Psoas muscle (tissue), 8 donors: ENCODE results near the gene ESPL1. TPM values are rescaled to one million over a fixed set of nuclear protein-coding genes. Genes with fewer than 3 reads are reported as not detected.

Experiments used
- ATAC-seq, 4 donors: fragments of 200-7000 bp; cut with Tn5 transposase; one replicate each; pipeline ENCODE4 v1.9.1; 2020; ENCODE audit warnings: moderate library complexity in 3 of 4, mild to moderate bottlenecking in 2 of 4
- DNase-seq, 2 donors: peaks; one replicate each; pipeline ENCODE4 v3.0.0-alpha.2; 2020
- H3K27ac ChIP-seq: fragments of 200-600 bp; one replicate; pipeline ENCODE4 v1.8.0; 2022
- H3K27me3 ChIP-seq, 3 donors: fragments of 200-600 bp in 1 of 3; one replicate each; pipeline versions ENCODE4 v1.6.1 to v1.8.0; 2013 to 2022; ENCODE audit warnings: low read length in 2 of 3, mild to moderate bottlenecking in 2 of 3, moderate library complexity in 1 of 3; ENCODE audit not compliant: insufficient read depth in 3 of 3
- H3K36me3 ChIP-seq, 2 donors: fragments of 200-600 bp in 1 of 2; one replicate each; pipeline versions ENCODE4 v1.6.1 to v1.8.0; 2013 to 2022; ENCODE audit warnings: low read depth in 1 of 2, mild to moderate bottlenecking in 1 of 2, moderate library complexity in 1 of 2; ENCODE audit not compliant: insufficient read depth in 1 of 2
- H3K4me1 ChIP-seq: fragments of 200-600 bp; one replicate; pipeline ENCODE4 v1.8.0; 2022
- H3K4me3 ChIP-seq: fragments of 200-600 bp; one replicate; pipeline ENCODE4 v1.8.0; 2022; ENCODE audit warnings: mild to moderate bottlenecking
- H3K9me3 ChIP-seq: fragments of 200-600 bp; one replicate; pipeline ENCODE4 v1.8.0; 2022
- CTCF ChIP-seq: fragments of 200-600 bp; IDR thresholded peaks from one replicate; pipeline ENCODE4 v1.8.0; 2022; ENCODE audit warnings: antibody characterized with exemption
- WGBS, 3 donors: extraction: QIAGEN DNeasy Blood & Tissue Kit; methylation state at CpG; one replicate each; pipeline versions ENCODE4 v1.1.6 to v1.1.7; 2013; 5-methylcytosine and 5-hydroxymethylcytosine counted together
- intact Hi-C, 2 donors: fragments of 100-400 bp; cut with DNase I; formaldehyde crosslinking; loops; one replicate each; pipeline versions ENCODE4 v1.11.0 to v1.14.2; 2022
- polyA plus RNA-seq, 3 donors: library from polyadenylated mRNA; stranded (reverse); fragments of 200-250 nt; gene quantifications; one replicate each; pipeline ENCODE4 v1.2.3, GENCODE V29; 2013
- total RNA-seq, 4 donors: library from RNA; stranded (reverse); fragmentation: NEBNext Ultra II Directional in 2 of 4; extraction: Animal tissue kit (Norgen Biotek cat#: 25700) in 2 of 4; gene quantifications; one replicate each; pipeline versions ENCODE4 v1.2.1 to v1.2.4, GENCODE V29; 2021 to 2023
- donor health status: healthy with polysubstance abuse.
- donor health status: DM: no; HTN: no; CAD: no; lungs with moderate emphysema.
- donor health status: Bipolar disorder and iron deficiency.
- donor health status: healthy.
- donor health status: DM: yes; HTN: yes; CAD: no.
- donor health status: DM: no; HTN: no; CAD: no.
- donor health status: DM: no; HTN: no; CAD: no.
- donor health status: DM: yes; HTN: yes; CAD: no.

The ESPL1 gene
- total and polyA plus RNA-seq, 7 donors: 0.03 to 0.48 (median 0.30) TPM; not detected in 2

GRCh38 chr12:53276511-53276910 is 8.4 kb downstream of the ESPL1 start:
- Histone ChIP-seq H3K4me3 (no peak overlapping the region), H3K27ac (no peak overlapping the region), H3K4me1 (no peaks in the 10 kb centered on the region), H3K9me3 (no peaks in the 10 kb centered on the region), H3K36me3 (no peaks in the 10 kb centered on the region), H3K27me3 (no peaks in the 10 kb centered on the region)
- peak in 1 of 2 donors; percentile 31 for DNase-seq
- 95 to 99% (median 96%) methylated on average over 11 of the region's 11 CpGs for WGBS, 3 donors
- TF ChIP-seq CTCF: no peak
- no peak for ATAC-seq
- intact Hi-C loops: no loop called here

DNA sequence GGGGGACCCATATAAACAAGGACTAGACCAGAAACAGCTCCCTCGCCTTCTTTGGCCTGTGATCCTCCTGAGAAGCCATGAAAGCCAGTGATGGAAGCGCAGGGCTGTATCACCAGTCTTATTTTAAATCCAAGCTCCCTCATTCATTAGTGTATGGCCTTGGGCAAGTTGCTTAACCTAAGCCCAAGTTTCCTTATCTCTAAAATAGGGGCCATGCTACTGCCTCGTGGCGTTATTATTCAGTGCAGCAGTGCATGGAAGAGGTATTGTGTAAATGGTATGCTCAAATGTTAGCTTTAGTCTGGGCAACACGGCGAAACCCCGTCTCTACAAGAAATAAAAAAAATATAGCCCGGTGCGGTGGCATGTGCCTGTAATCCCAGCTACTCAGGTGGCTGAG is 9.9 kb downstream of the ESPL1 start:
- intact Hi-C loops: no loop called here
- Histone ChIP-seq H3K4me1 (no peaks in the 10 kb centered on the region), H3K27me3 (no peaks in the 10 kb centered on the region), H3K36me3 (no peaks in the 10 kb centered on the region), H3K27ac (no peak overlapping the region), H3K9me3 (no peaks in the 10 kb centered on the region), H3K4me3 (no peak overlapping the region)
- no peak for TF ChIP-seq CTCF
- ATAC-seq (no peak), DNase-seq (peak in 1 of 2 donors; percentile 4)
- WGBS, 3 donors: 92 to 97% (median 95%) methylated on average over 9 of the region's 9 CpGs

DNA sequence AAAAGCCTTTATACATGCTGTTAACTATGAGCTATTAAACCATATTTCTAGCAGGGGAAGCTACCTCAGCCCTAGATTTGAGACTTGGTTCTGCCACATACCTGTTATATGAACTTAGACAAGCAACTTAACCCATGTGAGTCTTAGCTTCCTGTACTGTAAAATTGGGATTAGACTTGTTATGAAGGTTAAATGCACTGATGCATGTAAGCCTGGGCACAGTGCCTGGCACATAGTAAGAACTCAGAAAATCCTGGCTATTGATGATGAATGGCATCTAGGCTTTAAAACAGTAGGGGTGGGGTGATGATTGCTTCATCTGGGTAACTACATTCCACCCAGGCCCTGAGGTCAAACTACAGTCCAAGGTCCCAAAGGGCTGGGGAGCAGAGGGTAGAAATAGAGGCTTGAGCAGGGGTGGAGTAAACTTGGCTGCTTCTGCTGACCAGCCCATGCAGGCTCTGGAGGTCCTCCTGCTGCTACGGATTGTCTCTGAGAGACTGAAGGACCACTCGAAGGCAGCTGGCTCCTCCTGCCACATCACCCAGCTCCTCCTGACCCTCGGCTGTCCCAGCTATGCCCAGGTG is 11.3 kb downstream of the ESPL1 start:
- no peak for TF ChIP-seq CTCF
- Histone ChIP-seq H3K27me3 (no peaks in the 10 kb centered on the region), H3K36me3 (no peaks in the 10 kb centered on the region), H3K27ac (no peak overlapping the region), H3K4me1 (no peaks in the 10 kb centered on the region), H3K4me3 (no peak overlapping the region), H3K9me3 (no peaks in the 10 kb centered on the region)
- WGBS, 3 donors: 78 to 93% (median 91%) methylated on average over 3 of the region's 3 CpGs
- DNase-seq (no peak), ATAC-seq (no peak)
- intact Hi-C loops: no loop called here

DNA sequence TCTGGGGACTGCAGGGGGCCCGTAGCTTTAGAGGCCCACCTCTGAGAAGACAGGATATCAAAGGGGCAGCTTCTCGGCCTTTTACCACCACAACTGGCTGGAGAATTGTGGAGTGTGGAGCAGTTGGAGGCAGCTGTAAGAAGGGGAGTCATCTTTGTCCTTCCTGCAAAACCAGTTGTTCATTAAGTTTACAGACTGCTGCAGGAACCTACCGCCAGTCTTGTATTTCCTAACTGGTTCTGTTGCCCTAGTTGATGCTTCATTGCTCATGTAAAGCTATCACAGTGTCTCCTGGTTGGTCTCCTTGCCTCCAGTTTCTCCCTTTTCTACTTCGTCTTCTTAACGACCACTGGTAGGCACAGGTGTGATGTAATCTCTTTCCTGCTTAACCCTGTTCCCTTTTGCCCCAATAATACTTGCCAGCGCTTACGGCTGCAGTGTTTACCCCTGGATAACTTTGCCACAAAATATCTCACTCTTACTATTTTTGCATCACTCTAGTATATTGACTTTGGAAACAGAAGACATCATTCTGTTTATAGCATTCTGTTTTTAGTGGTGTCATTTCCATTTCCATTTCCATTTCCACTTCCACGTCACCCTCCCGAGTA is 11.9 kb downstream of the ESPL1 start:
- intact Hi-C loops: no loop called here
- WGBS, 3 donors: 92 to 94% (median 94%) methylated on average over 9 of the region's 9 CpGs
- Histone ChIP-seq H3K36me3 (no peaks in the 10 kb centered on the region), H3K27me3 (no peaks in the 10 kb centered on the region), H3K9me3 (no peaks in the 10 kb centered on the region), H3K4me3 (no peak overlapping the region), H3K27ac (no peak overlapping the region), H3K4me1 (no peaks in the 10 kb centered on the region)
- TF ChIP-seq CTCF: no peak
- DNase-seq (no peak), ATAC-seq (no peak)

- no peaks in the 10 kb centered on the region for H3K27me3 ChIP-seq
- H3K27ac ChIP-seq: no peak overlapping the region
- DNase-seq (no peak), ATAC-seq (no peak)
- no peaks in the 10 kb centered on the region for H3K36me3 ChIP-seq
- H3K9me3 ChIP-seq: no peaks in the 10 kb centered on the region
- intact Hi-C loops: loop anchor here in 1 of 2 donors (2.0 kb wide), 1 partner anchor 74 kb away; no protein-coding TSS in a partner anchor
- H3K4me3 ChIP-seq: no peak overlapping the region
- 73 to 88% (median 81%) methylated on average over 9 of the region's 9 CpGs for WGBS, 3 donors
- TF ChIP-seq CTCF: no peak
- H3K4me1 ChIP-seq: no peaks in the 10 kb centered on the region
Observed at GRCh38 chr12:53286448-53286847, 18.3 kb downstream of the ESPL1 start.
